NCI-H345 (cell line): ENCODE measurements around the gene FGR.
A peak's percentile ranks its signal among the peaks of the same experiment; 100 is the strongest.
"Not testable (repeated sequence)": the region's sequence is repeated elsewhere in the genome, so short reads cannot be mapped to it uniquely, and the experiment has no call there.

Experiments
- DNase-seq: peaks from one replicate; lab custom pipeline; 2025; lab: John Stamatoyannopoulos, UW

FGR gene

DNA sequence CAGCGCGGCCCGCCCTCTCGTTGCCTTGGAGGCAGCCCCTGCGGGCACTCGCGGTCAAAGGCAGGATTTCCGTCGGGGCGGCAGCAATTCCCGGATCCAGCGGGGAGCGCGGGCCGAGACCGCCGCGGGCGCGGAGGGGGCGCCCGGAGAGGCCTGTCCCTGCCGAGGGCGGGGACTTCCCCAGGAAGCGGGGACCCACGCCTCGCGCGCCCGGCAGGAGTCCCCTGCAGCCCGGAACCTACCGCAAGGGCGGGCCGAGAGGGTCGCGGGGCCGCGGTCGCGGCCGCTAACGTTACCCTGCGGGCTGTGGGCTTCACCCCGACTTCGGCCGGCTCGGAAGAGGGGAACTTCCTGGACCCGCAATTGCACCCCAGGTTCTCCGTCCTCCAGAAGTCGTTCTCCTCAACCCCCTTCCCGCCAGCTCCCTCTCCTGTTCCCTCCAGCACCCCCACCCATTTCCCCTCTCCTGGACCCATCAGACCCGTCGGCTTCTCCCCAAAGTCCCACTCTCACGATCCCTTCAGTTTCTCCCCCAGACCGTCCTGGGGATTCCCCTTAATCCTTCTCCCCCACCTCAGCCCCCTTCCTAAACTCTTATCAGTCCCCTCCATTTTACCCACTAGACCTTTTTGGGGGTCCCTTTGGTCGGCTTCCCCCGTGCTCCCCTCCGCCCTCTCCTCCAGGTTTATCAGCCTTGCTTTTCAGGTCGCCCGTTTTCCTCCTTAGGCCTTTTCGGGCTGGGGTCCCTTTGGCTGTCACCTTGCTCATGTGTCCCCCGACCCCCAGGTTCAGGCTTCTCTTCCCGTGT lies 604 bp downstream of the FGR start:
- no peak for DNase-seq

DNA sequence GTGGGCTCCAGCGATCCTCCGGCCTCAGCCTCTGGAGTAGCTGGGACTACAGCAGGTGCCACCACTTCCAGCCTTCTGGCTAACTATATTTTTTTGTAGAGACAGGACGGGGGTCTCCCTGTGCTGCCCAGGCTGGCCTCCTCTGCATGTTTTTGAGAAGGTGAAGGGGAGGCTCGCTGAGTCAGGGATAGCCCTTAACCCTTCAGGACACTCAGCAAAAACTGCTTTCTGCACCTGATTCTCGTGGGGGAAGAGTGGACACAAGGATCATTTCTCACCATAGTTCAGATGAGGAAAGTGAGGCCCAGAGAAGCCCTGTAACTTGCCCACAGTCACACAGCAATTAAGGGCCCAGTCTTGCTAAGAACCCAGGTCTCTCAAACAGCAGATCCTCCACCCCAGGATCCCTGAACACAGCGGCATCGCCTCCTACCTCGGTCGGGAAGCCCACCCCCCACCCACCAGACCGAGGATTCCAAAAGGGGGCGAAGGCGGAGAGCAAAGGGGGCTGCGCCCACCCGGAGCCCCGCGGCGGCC lies 1.3 kb downstream of the FGR start:
- DNase-seq = no peak

GRCh38 chr1:27633298-27633610 lies 1.7 kb downstream of the FGR start:
- DNase-seq = no peak

DNA sequence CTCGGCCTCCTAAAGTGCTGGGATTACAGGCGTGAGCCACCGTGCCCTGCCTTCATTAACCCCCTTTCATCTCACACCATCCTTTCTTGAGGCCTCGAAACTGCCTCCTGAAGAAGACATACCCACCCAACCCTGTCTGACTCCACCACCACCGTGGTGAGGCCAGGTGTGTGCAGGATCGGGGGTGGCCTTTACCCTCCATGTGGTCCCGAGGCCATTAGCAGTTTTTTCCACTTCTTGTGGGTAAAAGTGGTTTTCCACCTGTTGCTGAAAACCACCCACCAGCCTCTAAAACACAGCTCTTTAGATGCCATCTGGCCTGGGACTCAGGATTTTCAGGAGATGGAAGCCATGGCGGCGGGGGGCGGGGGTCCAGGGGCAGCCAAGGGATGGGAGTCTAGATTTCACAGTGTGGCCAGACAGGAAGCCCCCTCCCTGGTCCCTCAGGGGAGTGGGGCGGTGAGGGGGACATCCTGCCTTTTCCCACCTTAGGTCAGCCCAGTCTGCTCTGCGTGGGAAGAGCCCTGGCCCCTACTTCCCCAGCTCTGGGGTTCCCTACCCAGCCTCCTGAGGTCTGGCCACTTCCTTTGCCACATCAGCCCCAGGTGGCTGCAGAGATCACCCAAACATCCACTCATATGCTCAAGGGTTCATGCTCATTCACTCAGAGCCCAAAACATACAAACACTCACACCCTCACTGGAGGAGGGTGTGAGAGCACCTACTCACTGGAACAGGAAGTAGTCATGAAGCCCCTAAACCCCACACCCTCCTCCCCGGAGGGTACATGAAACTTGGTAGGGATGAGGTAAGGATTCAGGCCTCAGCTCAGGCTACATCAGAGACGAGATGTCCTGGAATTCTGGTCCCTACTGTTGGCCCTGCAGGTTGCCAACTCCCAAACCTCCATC lies 2.3 kb downstream of the FGR start:
- DNase-seq = no peak

GRCh38 chr1:27630859-27631491 lies 4.0 kb downstream of the FGR start:
- DNase-seq = no peak

DNA sequence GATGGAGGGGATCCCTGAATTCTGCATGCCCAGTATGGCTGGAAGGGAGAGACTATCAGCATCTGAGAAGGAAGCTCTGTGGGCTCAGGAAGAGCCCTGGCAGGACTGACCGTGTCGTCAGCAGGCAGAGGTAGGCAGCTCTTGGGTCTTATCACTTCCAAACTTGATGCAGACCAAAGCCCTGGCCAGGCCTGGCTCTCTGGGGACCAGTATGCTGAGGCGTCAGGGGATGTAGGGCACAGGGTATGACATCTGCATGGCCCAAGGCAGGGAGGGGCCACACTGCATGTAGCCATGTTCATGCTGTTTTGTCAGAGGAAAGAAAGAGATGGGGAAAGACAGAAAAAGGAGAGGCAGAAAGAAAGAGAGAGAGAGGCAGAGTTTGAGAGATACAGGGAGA lies 6.3 kb downstream of the FGR start:
- DNase-seq = no peak

DNA sequence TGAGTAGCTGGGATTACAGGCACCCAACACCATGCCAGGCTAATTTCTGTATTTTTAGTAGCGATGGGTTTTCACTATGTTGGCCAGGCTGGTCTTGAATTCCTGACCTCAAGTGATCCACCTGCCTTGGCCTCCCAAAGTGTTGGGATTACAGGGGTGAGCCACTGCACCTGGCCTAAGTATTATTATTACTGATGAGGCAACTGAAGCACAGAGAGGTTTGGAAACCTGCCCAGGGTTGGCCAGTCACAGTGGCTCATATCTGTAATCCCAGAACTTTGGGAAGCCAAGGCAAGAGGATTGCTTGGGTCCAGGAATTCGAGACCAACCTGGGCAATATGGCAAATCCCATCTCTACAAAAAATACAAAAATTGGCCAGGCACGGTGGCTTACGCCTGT lies 7.3 kb downstream of the FGR start:
- DNase-seq = not testable (repeated sequence)

DNA sequence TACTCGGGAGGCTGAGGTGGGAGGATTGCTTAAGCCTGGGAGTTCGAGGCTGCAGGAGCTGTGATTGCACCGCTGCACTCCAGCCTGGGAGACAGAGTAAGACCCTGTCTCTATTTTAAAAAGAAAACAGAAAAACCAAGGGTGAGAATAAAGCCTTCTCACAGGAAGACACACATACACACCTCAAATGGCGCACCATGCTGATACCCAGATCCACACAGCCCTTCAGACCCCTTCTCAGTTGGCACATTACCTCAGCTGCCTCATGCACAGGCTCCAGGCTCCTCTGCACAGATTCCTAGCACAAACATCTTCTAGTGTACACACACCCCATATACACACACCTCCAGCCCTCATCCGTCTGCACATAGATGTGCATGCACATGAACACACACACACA lies 7.9 kb downstream of the FGR start:
- DNase-seq = no peak

DNA sequence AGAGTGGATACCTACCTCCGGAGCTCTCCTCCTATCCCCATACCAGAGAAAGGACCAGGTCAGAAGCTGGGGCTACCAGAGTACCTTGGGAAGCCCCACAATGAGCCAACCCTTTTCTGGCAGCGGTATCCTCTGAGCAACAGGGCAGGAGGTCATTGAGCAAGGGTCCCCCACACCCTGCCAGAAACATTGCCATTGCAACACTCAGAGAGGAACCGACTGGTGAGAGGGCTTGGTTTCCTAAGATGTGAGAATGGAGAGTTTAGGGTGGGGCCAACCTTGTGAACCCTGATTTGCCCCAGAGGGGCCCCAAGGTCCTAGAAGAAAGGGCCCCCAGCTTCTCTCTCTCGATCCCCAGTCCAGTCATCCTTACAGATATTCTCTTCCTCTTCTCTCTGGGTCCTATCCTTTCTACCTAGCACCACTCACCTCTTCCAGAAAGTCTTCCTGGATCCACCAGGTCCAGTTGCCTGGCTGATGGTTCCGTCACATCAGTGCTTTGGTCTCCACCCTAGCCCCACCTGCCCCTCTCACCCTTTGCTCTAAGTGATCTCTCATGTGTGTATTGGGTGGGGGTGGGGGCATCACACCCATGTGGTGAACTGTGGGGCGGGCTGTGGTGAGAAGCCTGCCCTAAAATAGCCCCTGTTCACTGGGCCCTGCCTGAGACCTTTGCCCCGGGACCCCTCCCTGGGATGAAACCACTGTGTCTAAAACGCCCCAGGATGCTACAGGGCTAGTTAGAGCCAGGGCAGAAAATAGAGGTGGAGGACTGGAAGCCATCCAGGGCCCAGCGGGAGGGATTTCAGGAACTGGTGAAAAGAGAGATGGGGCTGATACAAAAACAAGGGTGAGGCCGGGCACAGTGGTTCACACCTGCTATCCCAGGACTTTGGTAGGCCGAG lies 8.7 kb downstream of the FGR start:
- DNase-seq = peak; percentile 65

GRCh38 chr1:27624467-27625178 lies 10.4 kb downstream of the FGR start:
- no peak for DNase-seq

DNA sequence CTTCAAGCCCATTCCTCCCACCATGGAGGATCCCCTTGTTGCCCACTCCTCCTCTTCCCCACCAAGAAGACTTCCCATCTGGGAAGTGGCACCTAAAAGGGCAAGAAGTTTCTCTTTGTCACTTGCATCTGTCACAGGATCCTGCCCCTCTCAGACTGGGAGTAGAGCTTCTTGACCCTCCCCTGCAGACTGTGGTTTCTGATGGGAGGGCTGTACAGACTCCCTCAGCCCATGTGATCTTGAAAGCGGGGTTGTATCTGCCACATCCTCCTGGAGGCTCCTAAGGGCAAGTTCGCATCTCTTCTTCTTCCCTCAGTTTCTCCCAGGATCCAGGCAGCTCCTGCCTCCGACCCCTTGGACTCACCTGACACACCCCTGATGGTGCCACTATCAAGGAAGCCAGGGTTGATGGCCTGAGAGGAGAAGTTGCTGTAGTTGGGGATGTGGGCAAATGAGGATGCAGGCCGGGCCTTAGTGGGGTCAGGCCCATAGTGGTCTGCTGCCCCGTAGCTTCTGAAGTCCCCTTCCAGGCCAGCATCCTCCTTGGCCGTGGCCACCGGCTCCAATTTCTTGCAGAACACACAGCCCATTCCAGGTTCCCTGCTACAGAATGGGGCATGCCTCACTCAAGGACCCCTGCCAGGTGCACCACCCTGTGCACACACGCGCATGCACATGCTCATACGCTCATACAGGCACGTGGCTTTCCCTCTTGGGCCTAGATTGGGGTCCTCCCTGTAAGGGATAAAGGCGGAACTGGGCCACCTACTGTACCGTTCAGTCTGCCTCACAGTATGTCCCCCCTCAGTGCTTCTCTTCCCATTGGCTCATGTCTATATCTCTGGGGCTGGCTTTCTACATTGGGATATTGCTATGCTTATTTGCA lies 11.4 kb downstream of the FGR start:
- DNase-seq = no peak

GRCh38 chr1:27622828-27623227 lies 12.2 kb downstream of the FGR start:
- DNase-seq = no peak

- no peak for DNase-seq
These were observed 13.7 kb downstream of the FGR start for GRCh38 chr1:27621051-27621920.

- not testable (repeated sequence) for DNase-seq
These were observed 15.1 kb downstream of the FGR start for GRCh38 chr1:27619782-27620438.

DNA sequence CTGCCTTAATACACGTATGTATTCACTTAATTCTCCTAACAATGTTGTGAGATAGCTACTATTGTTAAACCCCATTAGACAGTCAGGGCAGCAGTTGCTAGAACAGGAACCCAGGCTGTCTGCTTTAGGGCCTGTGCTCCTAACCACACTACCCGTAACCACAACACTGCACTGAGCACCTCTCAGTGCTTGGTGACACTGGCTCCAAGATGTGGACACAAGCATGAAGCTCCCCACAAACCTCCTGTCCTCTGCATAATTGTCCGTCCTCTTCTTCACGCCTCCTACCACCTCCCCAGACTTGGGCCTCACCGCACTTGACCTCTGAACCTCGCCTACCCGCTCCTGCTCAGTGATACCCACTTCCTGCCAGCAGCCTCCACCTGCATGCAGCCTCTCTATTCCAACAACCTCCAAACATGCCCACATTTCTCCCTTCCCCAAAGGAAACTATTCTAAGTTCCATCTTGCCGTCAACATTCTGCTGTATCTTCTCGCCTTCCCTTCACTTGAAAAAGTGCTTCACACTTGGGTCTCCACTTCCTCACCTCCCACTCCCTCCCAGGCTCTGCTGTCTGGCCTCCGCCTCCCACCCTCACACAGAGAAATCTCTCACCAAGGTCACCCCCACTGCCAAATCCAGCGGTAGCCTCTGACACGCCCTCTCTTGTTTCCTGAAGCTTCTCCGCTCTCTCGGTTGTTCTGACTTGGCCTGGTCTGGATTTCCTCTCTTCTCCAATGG lies 16.5 kb downstream of the FGR start:
- DNase-seq = no peak

DNA sequence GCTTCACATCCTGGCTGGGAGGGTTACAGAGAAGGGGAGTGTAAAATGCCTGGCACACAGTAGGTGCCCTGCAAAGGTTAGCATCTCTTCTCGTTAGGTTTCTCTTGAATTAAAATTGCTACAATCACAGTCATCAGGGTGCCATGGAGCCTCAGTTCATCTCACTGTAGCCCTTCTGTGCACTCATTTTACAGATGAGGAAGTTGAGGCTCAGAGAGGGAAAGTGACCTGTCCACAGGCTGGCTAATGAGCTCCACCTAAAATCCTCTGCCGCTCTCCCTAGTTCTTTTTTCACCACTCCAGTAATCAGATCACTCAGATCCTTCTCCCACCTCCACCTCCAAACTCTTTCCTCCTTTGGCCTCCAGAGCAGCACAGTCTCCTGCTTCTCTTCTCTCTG lies 17.6 kb downstream of the FGR start:
- no peak for DNase-seq

DNA sequence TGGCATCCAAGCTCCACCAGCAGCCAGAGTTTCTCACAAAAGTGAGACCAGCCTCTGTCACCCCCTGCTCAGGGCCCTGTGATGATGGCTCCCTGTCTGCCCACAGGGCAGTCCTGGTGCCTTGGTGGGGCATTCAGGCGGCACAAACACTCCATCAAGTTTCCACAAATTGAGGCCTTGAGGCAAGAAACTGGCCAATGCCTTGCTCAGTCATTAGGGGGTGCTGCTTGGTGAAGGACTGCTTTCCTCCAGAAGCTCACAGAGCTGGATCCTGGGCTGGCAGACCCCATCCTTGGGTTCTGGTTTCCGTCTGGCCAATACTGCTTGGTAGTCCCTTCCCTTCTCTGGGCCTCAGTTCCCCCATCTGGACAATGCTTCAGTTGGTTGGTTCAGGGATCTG lies 18.5 kb downstream of the FGR start:
- no peak for DNase-seq
